ENCODE results near the gene GUCY1A2.

DNA sequence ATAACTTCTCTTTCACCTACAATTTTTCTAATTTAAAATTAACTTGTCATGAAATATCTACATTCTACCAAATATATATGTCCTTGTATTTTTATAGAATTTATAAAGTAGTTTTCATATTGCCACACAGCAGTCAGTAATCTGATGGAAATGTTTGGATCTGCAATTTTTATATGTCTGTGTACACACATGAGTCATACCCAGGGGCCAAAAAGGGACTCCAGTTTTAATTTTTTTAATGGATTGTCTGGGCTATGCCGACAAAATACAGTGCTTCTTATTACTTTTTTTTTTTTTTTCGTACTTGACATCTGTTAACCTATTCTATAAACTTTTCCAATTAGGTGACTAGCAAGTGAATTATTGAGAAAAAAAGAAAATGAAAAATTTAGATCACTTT, 6.3 kb downstream of the GUCY1A2 start:
- TF ChIP-seq CTCF (IDR thresholded peaks at IDR 0.05) (no peak), POLR2A (IDR thresholded peaks at IDR 0.05) (no peak)
